ENCODE measurements around the gene SNAP91.

GRCh38 chr6:83677791-83678190 is 31.1 kb downstream of the SNAP91 start:
- TF ChIP-seq CTCF (IDR thresholded peaks at IDR 0.05), result no peak
- no peak for TF ChIP-seq SP1 (CRISPR knock-in tag; conservative IDR thresholded peaks at IDR 0.05)
- TF ChIP-seq RELA (CRISPR knock-in tag; IDR thresholded peaks at IDR 0.05; ENCODE audit: borderline replicate concordance), result no peak
- TF ChIP-seq CBFB (CRISPR knock-in tag; IDR thresholded peaks at IDR 0.05; ENCODE audit: low read depth), result no peak
- TF ChIP-seq ZNF121 (CRISPR knock-in tag; IDR thresholded peaks at IDR 0.05), result no peak
- TF ChIP-seq ATF1 (CRISPR knock-in tag; IDR thresholded peaks at IDR 0.05), result no peak
- no peak for TF ChIP-seq ZNF425 (CRISPR knock-in tag; conservative IDR thresholded peaks at IDR 0.05)
- TF ChIP-seq CDX4 (CRISPR knock-in tag; IDR thresholded peaks at IDR 0.05; ENCODE audit: borderline replicate concordance), result no peak
- TF ChIP-seq MLX (CRISPR knock-in tag; IDR thresholded peaks at IDR 0.05), result no peak
- no peak for TF ChIP-seq USF2 (CRISPR knock-in tag; IDR thresholded peaks at IDR 0.05)
- TF ChIP-seq MXD4 (CRISPR knock-in tag; IDR thresholded peaks at IDR 0.05; ENCODE audit: borderline replicate concordance), result no peak
- no peak for TF ChIP-seq ETV6 (CRISPR knock-in tag; IDR thresholded peaks at IDR 0.05)
